ENCODE data around the gene ZNF329. TPM values are rescaled to one million over a fixed set of nuclear protein-coding genes. Genes with fewer than 3 reads are reported as not detected.

Gene ZNF329
- total RNA-seq, result 6.2 and 8.0 TPM in 2 replicates

GRCh38 chr19:58150328-58150921, at the start of gene ZNF329:
Gene ZNF329, minus strand, starts transcription at chr19:58150789. Its CDS starts 21,286 bp downstream, at chr19:58129503.

GRCh38 chr19:58182989-58183816, 32.6 kb upstream of the ZNF329 start, which contains the start of gene ZNF274:
Gene ZNF274, plus strand, starts transcription at chr19:58183061. Its CDS starts 905 bp downstream, at chr19:58183966.

GRCh38 chr19:58097781-58098681, 52.6 kb downstream of the ZNF329 start, which contains the start of gene ZSCAN18:
Gene ZSCAN18, minus strand, starts transcription at chr19:58098231. Its CDS starts 7,964 bp downstream, at chr19:58090267.

Other genes starting within 250 kb of the ZNF329 start
- gene ZNF417, start 234.2 kb downstream of the ZNF329 start, total RNA-seq, result 8.5 and 11.1 TPM in 2 replicates
- gene ZNF418, start 215.4 kb downstream of the ZNF329 start, total RNA-seq, result 1.2 and 1.8 TPM in 2 replicates
- gene ZNF256, start 203.1 kb downstream of the ZNF329 start, total RNA-seq, result 2.7 and 4.0 TPM in 2 replicates
- 0.20 and 0.37 TPM in 2 replicates for gene C19orf18, start 176.3 kb downstream of the ZNF329 start, total RNA-seq
- 8.8 and 10.7 TPM in 2 replicates for gene ZNF606, start 148.0 kb downstream of the ZNF329 start, total RNA-seq
- gene ZSCAN1, start 116.8 kb downstream of the ZNF329 start, total RNA-seq, result not detected in 2 replicates
- gene ZNF135, start 91.5 kb downstream of the ZNF329 start, total RNA-seq, result 0.78 and 2.2 TPM in 2 replicates
- gene ZSCAN18, start 52.6 kb downstream of the ZNF329 start, total RNA-seq, result 10.2 and 25.7 TPM in 2 replicates
- 14.3 and 17.8 TPM in 2 replicates for gene ZNF274, start 32.3 kb upstream of the ZNF329 start, total RNA-seq
- gene ZNF544, start 78.1 kb upstream of the ZNF329 start, total RNA-seq, result 17.3 and 33.0 TPM in 2 replicates
- 6.2 and 8.2 TPM in 2 replicates for gene ZNF8, start 128.2 kb upstream of the ZNF329 start, total RNA-seq
- 23.1 and 27.0 TPM in 2 replicates for gene ERVK3-1, start 154.6 kb upstream of the ZNF329 start, total RNA-seq
- gene ZSCAN22, start 176.2 kb upstream of the ZNF329 start, total RNA-seq, result 3.3 and 4.1 TPM in 2 replicates
- 1.4 and 1.5 TPM in 2 replicates for gene A1BG, start 202.7 kb upstream of the ZNF329 start, total RNA-seq
- gene ZNF497, start 212.0 kb upstream of the ZNF329 start, total RNA-seq, result 0.73 and 0.78 TPM in 2 replicates
- gene ZNF837, start 230.2 kb upstream of the ZNF329 start, total RNA-seq, result 2.2 and 2.5 TPM in 2 replicates
- 1,563 and 2,739 TPM in 2 replicates for gene RPS5, start 236.5 kb upstream of the ZNF329 start, total RNA-seq
- 0.37 and 0.59 TPM in 2 replicates for gene RNF225, start 244.9 kb upstream of the ZNF329 start, total RNA-seq